ENCODE data around the gene CTIF.

DNA sequence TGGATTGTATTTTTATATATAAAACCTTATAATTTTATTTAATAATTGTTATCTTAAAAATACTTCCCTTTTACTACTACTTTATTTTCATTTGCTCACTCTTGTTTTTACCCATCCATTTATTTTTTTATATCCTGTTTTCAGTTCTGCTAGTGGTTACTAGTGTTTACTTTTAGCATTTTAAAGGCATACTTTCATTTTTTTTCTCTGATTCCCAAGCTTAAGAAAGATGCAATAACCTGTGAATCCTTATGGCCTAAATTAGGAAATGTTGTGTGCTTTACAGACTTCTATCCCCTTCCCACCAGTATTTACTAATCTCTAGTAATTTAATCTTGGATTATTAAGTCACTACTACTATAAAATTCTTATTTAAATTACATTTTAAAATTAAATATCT is 272.0 kb downstream of the CTIF start:
- TF ChIP-seq POLR2A (IDR thresholded peaks at IDR 0.05), result no peak
- TF ChIP-seq, protein P1, sequence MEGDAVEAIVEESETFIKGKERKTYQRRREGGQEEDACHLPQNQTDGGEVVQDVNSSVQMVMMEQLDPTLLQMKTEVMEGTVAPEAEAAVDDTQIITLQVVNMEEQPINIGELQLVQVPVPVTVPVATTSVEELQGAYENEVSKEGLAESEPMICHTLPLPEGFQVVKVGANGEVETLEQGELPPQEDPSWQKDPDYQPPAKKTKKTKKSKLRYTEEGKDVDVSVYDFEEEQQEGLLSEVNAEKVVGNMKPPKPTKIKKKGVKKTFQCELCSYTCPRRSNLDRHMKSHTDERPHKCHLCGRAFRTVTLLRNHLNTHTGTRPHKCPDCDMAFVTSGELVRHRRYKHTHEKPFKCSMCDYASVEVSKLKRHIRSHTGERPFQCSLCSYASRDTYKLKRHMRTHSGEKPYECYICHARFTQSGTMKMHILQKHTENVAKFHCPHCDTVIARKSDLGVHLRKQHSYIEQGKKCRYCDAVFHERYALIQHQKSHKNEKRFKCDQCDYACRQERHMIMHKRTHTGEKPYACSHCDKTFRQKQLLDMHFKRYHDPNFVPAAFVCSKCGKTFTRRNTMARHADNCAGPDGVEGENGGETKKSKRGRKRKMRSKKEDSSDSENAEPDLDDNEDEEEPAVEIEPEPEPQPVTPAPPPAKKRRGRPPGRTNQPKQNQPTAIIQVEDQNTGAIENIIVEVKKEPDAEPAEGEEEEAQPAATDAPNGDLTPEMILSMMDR (IDR thresholded peaks at IDR 0.05), result no peak
